ENCODE data around the gene RPL13. TPM values are rescaled to one million over a fixed set of nuclear protein-coding genes. Genes with fewer than 3 reads are reported as not detected.
"Not testable (repeated sequence)": the region's sequence is repeated elsewhere in the genome, so short reads cannot be mapped to it uniquely, and the experiment has no call there.

Gene RPL13
- total RNA-seq, 1 experiment from 2014 or later: 2,157 TPM

GRCh38 chr16:89570342-89570923 is 10.0 kb downstream of the RPL13 start:
- no peak overlapping the region for H2BK12ac ChIP-seq (ENCODE audit: insufficient read length, low read depth, low read length)
- H3K4me1 ChIP-seq (ENCODE audit: insufficient read depth, low read length): no peaks in the 10 kb centered on the region
- H3K27ac ChIP-seq (ENCODE audit: insufficient read length, low read depth, low read length): no peak overlapping the region
- H3K9me3 ChIP-seq (ENCODE audit: control insufficient read depth, low read depth, low read length): no peaks in the 10 kb centered on the region
- no peak overlapping the region for H3K4me3 Mint-ChIP-seq
- TF ChIP-seq CTCF (conservative IDR thresholded peaks at IDR 0.05): no peak
- no CpG with 5 or more reads among the region's 30 CpGs for WGBS (ENCODE audit: extremely low coverage, insufficient read length, low lambda C conversion rate)
- H3K36me3 Mint-ChIP-seq (ENCODE audit: insufficient read depth in 1 of 3, low read depth in 3 of 3): peaks cover 0 to 6% (median 0%) of the 10 kb centered on the region in 3 experiments; a peak in 2 of 7 replicates
- H3K23ac ChIP-seq (ENCODE audit: insufficient read length, low read depth, low read length): no peak overlapping the region
- H2BK20ac ChIP-seq (ENCODE audit: low read depth, low read length, poor library complexity, severe bottlenecking): no peak overlapping the region
- no peak overlapping the region for H4K5ac ChIP-seq (ENCODE audit: insufficient read length, low read depth, low read length)
- no peak overlapping the region; the same call in 1 of the 2 replicates for H3K14ac ChIP-seq (ENCODE audit: insufficient read depth, low read length)
- H3K23me2 ChIP-seq (ENCODE audit: insufficient read length, low read depth, low read length, poor library complexity, severe bottlenecking): peaks cover 13% of the 10 kb centered on the region
- no peak overlapping the region for H2BK120ac ChIP-seq (ENCODE audit: low read depth, low read length, poor library complexity, severe bottlenecking)
- H3K79me2 ChIP-seq (ENCODE audit: insufficient read depth, low read length): no peaks in the 10 kb centered on the region
- no peak overlapping the region for H2BK5ac ChIP-seq (ENCODE audit: insufficient read length, low read length)
- peaks cover 34% of the 10 kb centered on the region for H3K27me3 Mint-ChIP-seq (ENCODE audit: low read depth)
- no peak overlapping the region for H3K9ac ChIP-seq (ENCODE audit: extremely low read depth, insufficient read length, low read length)
- DNase-seq: no peak
- no peak overlapping the region for H2BK15ac ChIP-seq (ENCODE audit: low read depth, low read length)
- H3K9me3 Mint-ChIP-seq: no peaks in the 10 kb centered on the region
- H3K18ac ChIP-seq (ENCODE audit: insufficient read length, low read depth, low read length): no peak overlapping the region
- H4K20me1 ChIP-seq (ENCODE audit: control insufficient read depth, insufficient read depth, insufficient read length): no peaks in the 10 kb centered on the region
- no peak overlapping the region for H3K4me2 ChIP-seq (ENCODE audit: insufficient read depth, insufficient read length, low read length)
- no peak overlapping the region for H3K4ac ChIP-seq (ENCODE audit: low read depth, low read length)
- H3K27me3 ChIP-seq (ENCODE audit: insufficient read depth, low read length): no peaks in the 10 kb centered on the region
- H3K79me1 ChIP-seq (ENCODE audit: insufficient read depth, low read depth, low read length, poor library complexity, severe bottlenecking): no peaks in the 10 kb centered on the region
- no peak overlapping the region for H2AFZ ChIP-seq (ENCODE audit: low read length)
- H3K4me1 Mint-ChIP-seq: peaks cover 9 to 12% of the 10 kb centered on the region in 2 experiments
- no peak overlapping the region for H3K56ac ChIP-seq (ENCODE audit: insufficient read length, low read depth, low read length)
- no peak overlapping the region for H3K27ac Mint-ChIP-seq
- no peak overlapping the region for H2AK5ac ChIP-seq (ENCODE audit: insufficient read length, low read length)
- H3T11ph ChIP-seq (ENCODE audit: low read length): no peak overlapping the region
- no peak overlapping the region for H4K8ac ChIP-seq (replicated peaks; ENCODE audit: insufficient read length, low read depth, low read length)
- H4K91ac ChIP-seq (ENCODE audit: insufficient read length, low read depth, low read length): no peak overlapping the region

GRCh38 chr16:89570983-89571598 is 10.6 kb downstream of the RPL13 start:
- not testable (repeated sequence) for H4K8ac ChIP-seq (replicated peaks; ENCODE audit: insufficient read length, low read depth, low read length); H3K9me3 Mint-ChIP-seq; H3K36me3 Mint-ChIP-seq (ENCODE audit: insufficient read depth in 1 of 3, low read depth in 3 of 3); H3K18ac ChIP-seq (ENCODE audit: insufficient read length, low read depth, low read length); H4K5ac ChIP-seq (ENCODE audit: insufficient read length, low read depth, low read length); H2BK12ac ChIP-seq (ENCODE audit: insufficient read length, low read depth, low read length); H3K9ac ChIP-seq (ENCODE audit: extremely low read depth, insufficient read length, low read length); H3K4me3 Mint-ChIP-seq; H3K27ac Mint-ChIP-seq; H2BK15ac ChIP-seq (ENCODE audit: low read depth, low read length); H3K14ac ChIP-seq (ENCODE audit: insufficient read depth, low read length); H2BK120ac ChIP-seq (ENCODE audit: low read depth, low read length, poor library complexity, severe bottlenecking); H3K4me1 ChIP-seq (ENCODE audit: insufficient read depth, low read length); H3T11ph ChIP-seq (ENCODE audit: low read length); H3K56ac ChIP-seq (ENCODE audit: insufficient read length, low read depth, low read length); H3K4me2 ChIP-seq (ENCODE audit: insufficient read depth, insufficient read length, low read length); H3K4ac ChIP-seq (ENCODE audit: low read depth, low read length); H3K79me1 ChIP-seq (ENCODE audit: insufficient read depth, low read depth, low read length, poor library complexity, severe bottlenecking); H3K27me3 ChIP-seq (ENCODE audit: insufficient read depth, low read length); H4K20me1 ChIP-seq (ENCODE audit: control insufficient read depth, insufficient read depth, insufficient read length); H3K27ac ChIP-seq (ENCODE audit: insufficient read length, low read depth, low read length); H3K9me3 ChIP-seq (ENCODE audit: control insufficient read depth, low read depth, low read length); H2BK20ac ChIP-seq (ENCODE audit: low read depth, low read length, poor library complexity, severe bottlenecking); H3K23ac ChIP-seq (ENCODE audit: insufficient read length, low read depth, low read length); H4K91ac ChIP-seq (ENCODE audit: insufficient read length, low read depth, low read length); H2AK5ac ChIP-seq (ENCODE audit: insufficient read length, low read length); H3K79me2 ChIP-seq (ENCODE audit: insufficient read depth, low read length); H2AFZ ChIP-seq (ENCODE audit: low read length); H2BK5ac ChIP-seq (ENCODE audit: insufficient read length, low read length); DNase-seq; H3K23me2 ChIP-seq (ENCODE audit: insufficient read length, low read depth, low read length, poor library complexity, severe bottlenecking)
- peaks cover 6 to 10% of the 10 kb centered on the region in 2 experiments for H3K4me1 Mint-ChIP-seq
- WGBS (ENCODE audit: extremely low coverage, insufficient read length, low lambda C conversion rate): no CpG with 5 or more reads among the region's 36 CpGs
- H3K27me3 Mint-ChIP-seq (ENCODE audit: low read depth): peaks cover 37% of the 10 kb centered on the region
